GM19351 (cell line): ENCODE measurements around the gene P2RX5.
"Not testable (repeated sequence)": the region's sequence is repeated elsewhere in the genome, so short reads cannot be mapped to it uniquely, and the experiment has no call there.

ENCODE experiments used
- ATAC-seq: cut with Tn5 transposase; IDR thresholded peaks from one replicate; pipeline ENCODE4 v1.9.1; 2021; ENCODE audit warnings: mild to moderate bottlenecking, moderate library complexity; ENCODE audit not compliant: unreplicated experiment

The P2RX5 gene

GRCh38 chr17:3695723-3696411 is at the start of gene P2RX5:
Gene P2RX5, minus strand, starts transcription at chr17:3696155. Its CDS starts 150 bp downstream, at chr17:3696005.
- ATAC-seq: no peak

GRCh38 chr17:3745071-3745470 is 49.1 kb upstream of the P2RX5 start:
- no peak for ATAC-seq

GRCh38 chr17:3744014-3744413 is 48.1 kb upstream of the P2RX5 start:
- ATAC-seq: no peak

GRCh38 chr17:3740611-3741073 is 44.7 kb upstream of the P2RX5 start:
- no peak for ATAC-seq

- no peak for ATAC-seq
These were observed 43.6 kb upstream of the P2RX5 start for GRCh38 chr17:3739422-3740124.

- ATAC-seq: no peak
These were observed 42.8 kb upstream of the P2RX5 start for GRCh38 chr17:3738562-3739295.

GRCh38 chr17:3735515-3735914 is 39.6 kb upstream of the P2RX5 start:
- ATAC-seq: no peak

GRCh38 chr17:3734911-3735276 is 38.9 kb upstream of the P2RX5 start:
- ATAC-seq: not testable (repeated sequence)

GRCh38 chr17:3732210-3732621 is 36.3 kb upstream of the P2RX5 start:
- ATAC-seq: no peak

GRCh38 chr17:3730881-3731429 is 35.0 kb upstream of the P2RX5 start:
- ATAC-seq: no peak

- no peak for ATAC-seq
These were observed 33.9 kb upstream of the P2RX5 start for GRCh38 chr17:3729881-3730280.

GRCh38 chr17:3728099-3728498 is 32.1 kb upstream of the P2RX5 start:
- ATAC-seq: not testable (repeated sequence)

- ATAC-seq: no peak
These were observed 31.1 kb upstream of the P2RX5 start for GRCh38 chr17:3727041-3727440.

GRCh38 chr17:3724378-3725077 is 28.6 kb upstream of the P2RX5 start:
- no peak for ATAC-seq

- ATAC-seq: peak; percentile 76
These were observed 27.8 kb upstream of the P2RX5 start, which contains the start of gene HASPIN for GRCh38 chr17:3723556-3724377. Gene HASPIN, plus strand, starts transcription at chr17:3723903. Its CDS starts 33 bp downstream, at chr17:3723936.

- no peak for ATAC-seq
These were observed 27.2 kb upstream of the P2RX5 start for GRCh38 chr17:3723188-3723555.

- no peak for ATAC-seq
These were observed 26.8 kb upstream of the P2RX5 start for GRCh38 chr17:3722716-3723115.

GRCh38 chr17:3719265-3719664 is 23.3 kb upstream of the P2RX5 start:
- ATAC-seq: no peak

GRCh38 chr17:3718201-3718600 is 22.2 kb upstream of the P2RX5 start:
- no peak for ATAC-seq

- no peak for ATAC-seq
These were observed 19.3 kb upstream of the P2RX5 start for GRCh38 chr17:3715296-3715695.
